CD8-positive, alpha-beta memory T cell (primary cell): ENCODE measurements around the gene ARL5C. TPM values are rescaled to one million over a fixed set of nuclear protein-coding genes. Genes with fewer than 3 reads are reported as not detected.
A peak's percentile ranks its signal among the peaks of the same experiment; 100 is the strongest.
"Not testable (repeated sequence)": the region's sequence is repeated elsewhere in the genome, so short reads cannot be mapped to it uniquely, and the experiment has no call there.

Source experiments
- CTCF ChIA-PET: fragments of 350-600 bp; sonication (Branson Sonifier 250); formaldehyde crosslinking; loops from one replicate; lab custom pipeline; 2021; ENCODE audit warnings: antibody characterized with exemption; lab: Charles Lee
- POLR2A ChIA-PET: fragments of 350-600 bp; sonication (Branson Sonifier 250); formaldehyde crosslinking; loops from one replicate; lab custom pipeline; 2021; ENCODE audit warnings: antibody characterized with exemption; lab: Charles Lee
- DNase-seq, 5 donors: peaks; one replicate each; pipeline versions ENCODE4 v3.0.0 to v3.0.0-alpha.2; 2020 to 2022; ENCODE audit warnings: mixed read lengths in 1 of 5
- H3K27ac ChIP-seq: one replicate; pipeline ENCODE4 v1.7.0; 2013; ENCODE audit warnings: low read depth, mild to moderate bottlenecking, low read length, moderate library complexity
- H3K27me3 ChIP-seq: 2 replicates; pipeline ENCODE4 v1.7.0; 2013; ENCODE audit warnings: low read length, mild to moderate bottlenecking; ENCODE audit not compliant: insufficient read depth, poor library complexity, severe bottlenecking
- H3K36me3 ChIP-seq: 2 replicates; pipeline ENCODE4 v1.7.0; 2013; ENCODE audit warnings: mild to moderate bottlenecking, low read length, moderate library complexity; ENCODE audit not compliant: insufficient read depth
- H3K4me1 ChIP-seq: 2 replicates; pipeline ENCODE4 v1.7.0; 2013; ENCODE audit warnings: mild to moderate bottlenecking, low read length, moderate library complexity; ENCODE audit not compliant: insufficient read depth
- H3K4me3 ChIP-seq: 2 replicates; pipeline ENCODE4 v1.7.0; 2013; ENCODE audit warnings: mild to moderate bottlenecking, low read length
- H3K9me3 ChIP-seq: 2 replicates; pipeline ENCODE4 v1.7.0; 2013; ENCODE audit warnings: mild to moderate bottlenecking, low read length
- H3K27ac Mint-ChIP-seq, 8 donors: one replicate each; pipeline ENCODE4 v1.8.0; 2020 to 2021; ENCODE audit warnings: mixed read lengths in 8 of 8, mild to moderate bottlenecking in 6 of 8, inconsistent platforms in 3 of 8, moderate library complexity in 3 of 8
- H3K27me3 Mint-ChIP-seq, 2 donors: one replicate each; pipeline ENCODE4 v1.8.0; 2020 to 2021; ENCODE audit warnings: mixed read lengths in 2 of 2, mild to moderate bottlenecking in 1 of 2, moderate library complexity in 1 of 2
- H3K36me3 Mint-ChIP-seq, 3 donors: one replicate each; pipeline ENCODE4 v1.8.0; 2020 to 2021; ENCODE audit warnings: mixed read lengths in 3 of 3, inconsistent platforms in 1 of 3, mild to moderate bottlenecking in 1 of 3
- H3K4me1 Mint-ChIP-seq, 3 donors: one replicate each; pipeline ENCODE4 v1.8.0; 2020 to 2021; ENCODE audit warnings: mixed read lengths in 3 of 3, inconsistent platforms in 1 of 3, mild to moderate bottlenecking in 1 of 3
- H3K4me3 Mint-ChIP-seq, 7 donors: one replicate each; pipeline ENCODE4 v1.8.0; 2020 to 2021; ENCODE audit warnings: mixed read lengths in 7 of 7, mild to moderate bottlenecking in 6 of 7, moderate library complexity in 4 of 7, inconsistent platforms in 2 of 7
- H3K9me3 Mint-ChIP-seq, 5 donors: one replicate each; pipeline ENCODE4 v1.8.0; 2020 to 2022; ENCODE audit warnings: mixed read lengths in 5 of 5, mild to moderate bottlenecking in 3 of 5, moderate library complexity in 2 of 5, inconsistent platforms in 1 of 5
- polyA plus RNA-seq: library from polyadenylated mRNA; unstranded; fragments of 300-500 nt; fragmentation: Illumina TruSeq; gene quantifications from one replicate; pipeline ENCODE4 v1.2.3, GENCODE V29; 2021
- total RNA-seq, 2 experiments: library from RNA; stranded (reverse); gene quantifications; one replicate each; pipeline ENCODE4 v1.2.3, GENCODE V29; 2021

Gene ARL5C
- total and polyA plus RNA-seq, 3 experiments from 2014 or later, result not detected

DNA sequence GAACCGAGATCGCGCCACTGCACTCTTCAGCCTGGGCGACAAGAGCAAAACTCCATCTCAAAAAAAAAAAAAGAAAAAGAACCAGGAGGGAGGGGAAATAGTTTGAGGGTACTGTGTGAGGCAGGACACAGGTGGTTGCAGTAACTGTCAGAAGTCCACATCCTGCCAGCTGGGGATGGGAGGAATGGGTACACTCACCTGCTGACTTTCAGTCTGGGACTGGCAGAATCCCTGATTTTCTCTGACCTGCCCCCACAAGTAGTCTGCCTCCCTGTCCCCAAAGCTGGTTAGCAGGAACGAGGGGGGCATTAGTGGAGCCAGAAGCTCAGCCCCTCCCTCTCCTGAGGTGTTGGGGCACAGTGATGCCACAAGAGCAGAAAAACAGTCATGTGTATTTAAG is 7.1 kb upstream of the ARL5C start:
- Histone ChIP-seq H3K9me3 (no peaks in the 10 kb centered on the region), H3K36me3 (peaks cover 7% of the 10 kb centered on the region), H3K27me3 (no peaks in the 10 kb centered on the region), H3K4me1 (peaks cover 6% of the 10 kb centered on the region), H3K4me3 (no peak overlapping the region), H3K27ac (no peak overlapping the region)
- Mint-ChIP-seq H3K27me3 (peaks cover 3 to 5% of the 10 kb centered on the region in 2 donors), H3K4me1 (peaks cover 10 to 28% (median 21%) of the 10 kb centered on the region in 3 donors), H3K36me3 (peaks cover 0 to 28% (median 0%) of the 10 kb centered on the region in 3 donors), H3K9me3 (no peaks in the 10 kb centered on the region), H3K4me3 (no peak overlapping the region), H3K27ac (peak overlapping the region in 3 of 8 donors; percentile 5 to 83 (median 73))
- ChIA-PET CTCF (interaction anchor here (0.9 to 8.0 kb wide), 5 partner anchors 8 to 206 kb away, joined by 3 to 110 read pairs (median 70); partner anchors contain the start of genes ARL5C, FBXO47 and PLXDC1), POLR2A (interaction anchor here (0.5 to 2.1 kb wide), 5 partner anchors 8 to 568 kb away, joined by 3 to 8 read pairs (median 5); no protein-coding TSS in a partner anchor)
- DNase-seq, result no peak

DNA sequence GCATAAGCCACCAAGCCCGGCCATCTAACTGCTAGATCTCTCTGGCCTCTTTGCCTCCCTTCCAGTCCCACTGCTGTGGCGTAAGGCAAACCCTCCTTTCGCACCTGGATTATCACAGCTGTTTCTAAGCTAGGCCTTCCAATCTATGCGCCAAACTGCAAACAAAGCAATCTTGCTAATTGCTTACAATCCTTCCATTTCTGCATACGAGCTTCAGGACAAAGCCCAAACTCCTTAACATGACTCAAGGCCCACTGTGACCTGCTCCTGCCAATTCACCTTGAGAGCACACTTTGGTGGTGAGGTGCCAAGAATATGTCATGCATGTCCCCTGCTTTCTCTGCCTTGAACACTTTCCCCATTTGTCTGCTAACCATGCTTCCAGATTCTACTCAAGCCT is 6.0 kb upstream of the ARL5C start:
- ChIA-PET CTCF (interaction anchor here (0.9 to 8.0 kb wide), 5 partner anchors 18 to 438 kb away, joined by 3 to 110 read pairs (median 3); no protein-coding TSS in a partner anchor), POLR2A (no interaction called here)
- H3K4me1 Mint-ChIP-seq, result peaks cover 21 to 39% (median 31%) of the 10 kb centered on the region in 3 donors

DNA sequence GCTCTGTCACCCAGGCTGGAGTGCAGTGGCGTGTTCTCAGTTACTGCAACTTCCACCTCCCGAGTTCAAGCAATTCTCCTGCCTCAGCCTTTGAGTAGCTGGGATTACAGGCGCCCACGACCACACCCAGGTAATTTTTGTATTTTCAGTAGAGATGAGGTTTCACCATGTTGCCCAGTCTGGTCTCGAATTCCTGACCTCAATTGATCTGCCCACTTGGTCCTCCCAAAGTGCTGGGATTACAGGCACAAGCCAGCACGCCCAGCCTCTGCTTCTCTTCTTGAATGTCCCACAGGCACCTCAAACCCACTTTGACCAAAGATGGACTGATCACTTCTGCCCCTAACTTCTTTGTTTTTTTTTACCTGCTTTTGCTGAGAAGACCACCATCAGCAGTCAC is 4.6 kb upstream of the ARL5C start:
- H3K27me3 ChIP-seq, result no peaks in the 10 kb centered on the region
- DNase-seq, result no peak
- Mint-ChIP-seq H3K36me3 (peaks cover 0 to 5% (median 0%) of the 10 kb centered on the region in 3 donors), H3K27ac (no peak overlapping the region), H3K9me3 (no peaks in the 10 kb centered on the region), H3K27me3 (peaks cover 3 to 5% of the 10 kb centered on the region in 2 donors), H3K4me3 (no peak overlapping the region), H3K4me1 (peaks cover 31 to 52% (median 39%) of the 10 kb centered on the region in 3 donors)
- peaks cover 21% of the 10 kb centered on the region for H3K4me1 ChIP-seq
- H3K27ac ChIP-seq, result no peak overlapping the region
- ChIA-PET CTCF (interaction anchor here (1.2 to 8.0 kb wide), 3 partner anchors 17 to 187 kb away, joined by 5 to 110 read pairs (median 9); no protein-coding TSS in a partner anchor), POLR2A (interaction anchor here (0.6 kb wide), 1 partner anchor 45 kb away, joined by 5 read pairs; no protein-coding TSS in a partner anchor)
- H3K36me3 ChIP-seq, result no peaks in the 10 kb centered on the region
- no peak overlapping the region for H3K4me3 ChIP-seq
- H3K9me3 ChIP-seq, result no peaks in the 10 kb centered on the region

More for the DNA sequence above, 6.0 kb upstream of the ARL5C start:
- no peak for DNase-seq
- Histone ChIP-seq H3K9me3 (no peaks in the 10 kb centered on the region), H3K27me3 (no peaks in the 10 kb centered on the region), H3K27ac (no peak overlapping the region), H3K4me1 (peaks cover 18% of the 10 kb centered on the region), H3K4me3 (no peak overlapping the region), H3K36me3 (peaks cover 7% of the 10 kb centered on the region)
- Mint-ChIP-seq H3K27ac (peak overlapping the region in 4 of 8 donors; percentile 26 to 74 (median 49)), H3K27me3 (peaks cover 3 to 5% of the 10 kb centered on the region in 2 donors), H3K36me3 (peaks cover 0 to 17% (median 0%) of the 10 kb centered on the region in 3 donors), H3K4me3 (no peak overlapping the region), H3K9me3 (no peaks in the 10 kb centered on the region)

DNA sequence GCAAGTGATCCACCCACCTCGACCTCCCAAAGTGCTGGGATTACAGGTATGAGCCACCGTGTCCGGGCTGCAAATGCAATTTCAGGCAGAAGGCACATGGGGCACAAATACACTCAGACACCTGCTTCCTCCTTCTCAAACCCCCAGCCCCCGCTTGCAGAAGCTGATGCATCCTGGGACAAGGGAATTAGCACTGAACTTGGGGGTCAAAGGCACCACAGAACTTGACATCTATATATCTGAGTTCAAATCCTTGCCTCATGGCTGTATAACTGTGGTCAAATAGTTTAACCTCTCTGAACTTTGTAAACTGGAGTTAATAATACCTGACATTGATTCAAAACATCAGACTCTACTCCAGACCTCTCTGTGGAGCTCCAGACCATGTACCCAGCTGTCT is 4.1 kb upstream of the ARL5C start:
- Histone ChIP-seq H3K27ac (no peak overlapping the region), H3K36me3 (no peaks in the 10 kb centered on the region), H3K27me3 (no peaks in the 10 kb centered on the region), H3K4me1 (peaks cover 21% of the 10 kb centered on the region), H3K4me3 (no peak overlapping the region), H3K9me3 (no peaks in the 10 kb centered on the region)
- DNase-seq, result no peak
- Mint-ChIP-seq H3K27ac (peak overlapping the region in 1 of 8 donors; percentile 9), H3K36me3 (peaks cover 0 to 3% (median 0%) of the 10 kb centered on the region in 3 donors), H3K4me1 (peaks cover 30 to 53% (median 40%) of the 10 kb centered on the region in 3 donors), H3K9me3 (no peaks in the 10 kb centered on the region), H3K4me3 (no peak overlapping the region), H3K27me3 (peaks cover 3 to 5% of the 10 kb centered on the region in 2 donors)
- POLR2A ChIA-PET, result interaction anchor here (0.6 kb wide), 1 partner anchor 45 kb away, joined by 5 read pairs; no protein-coding TSS in a partner anchor
- CTCF ChIA-PET, result interaction anchor here (1.2 to 8.0 kb wide), 2 partner anchors 17 to 187 kb away, joined by 5 to 110 read pairs; no protein-coding TSS in a partner anchor

DNA sequence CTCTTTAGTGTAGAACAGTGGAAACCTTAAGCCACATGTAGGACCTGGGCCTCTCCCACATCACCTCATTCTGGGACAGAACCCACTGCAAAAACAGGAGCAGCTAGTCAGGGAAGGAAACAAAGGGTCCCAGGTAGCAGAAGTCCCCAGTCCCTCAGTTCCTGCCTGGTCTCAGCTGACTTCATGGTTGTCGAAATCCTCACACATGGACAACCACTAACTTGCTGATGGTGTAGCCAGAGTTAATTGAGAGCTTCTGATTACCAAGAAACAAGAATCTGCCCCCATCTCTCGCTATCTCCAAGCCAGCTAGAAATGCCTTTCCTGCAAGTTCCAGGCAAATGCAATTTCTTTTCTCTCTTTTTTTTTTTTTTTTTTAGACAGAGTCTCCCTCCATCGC is 3.6 kb upstream of the ARL5C start:
- H3K27ac ChIP-seq, result no peak overlapping the region
- H3K36me3 Mint-ChIP-seq, result peaks cover 0 to 5% (median 0%) of the 10 kb centered on the region in 3 donors
- no peaks in the 10 kb centered on the region for H3K36me3 ChIP-seq
- H3K4me3 ChIP-seq, result no peak overlapping the region
- POLR2A ChIA-PET, result interaction anchor here (0.6 kb wide), 1 partner anchor 26 kb away, joined by 3 read pairs; no protein-coding TSS in a partner anchor
- H3K4me1 Mint-ChIP-seq, result peaks cover 29 to 53% (median 40%) of the 10 kb centered on the region in 3 donors
- H3K27me3 Mint-ChIP-seq, result peaks cover 3 to 5% of the 10 kb centered on the region in 2 donors
- H3K9me3 ChIP-seq, result no peaks in the 10 kb centered on the region
- CTCF ChIA-PET, result interaction anchor here (1.1 to 8.5 kb wide), 4 partner anchors 16 to 186 kb away, joined by 3 to 121 read pairs (median 58); partner anchors contain the start of gene PLXDC1
- H3K27ac Mint-ChIP-seq, result no peak overlapping the region
- no peak for DNase-seq
- H3K27me3 ChIP-seq, result no peaks in the 10 kb centered on the region
- no peaks in the 10 kb centered on the region for H3K9me3 Mint-ChIP-seq
- H3K4me1 ChIP-seq, result peaks cover 17% of the 10 kb centered on the region
- peak overlapping the region in 1 of 7 donors; percentile 30 for H3K4me3 Mint-ChIP-seq

DNA sequence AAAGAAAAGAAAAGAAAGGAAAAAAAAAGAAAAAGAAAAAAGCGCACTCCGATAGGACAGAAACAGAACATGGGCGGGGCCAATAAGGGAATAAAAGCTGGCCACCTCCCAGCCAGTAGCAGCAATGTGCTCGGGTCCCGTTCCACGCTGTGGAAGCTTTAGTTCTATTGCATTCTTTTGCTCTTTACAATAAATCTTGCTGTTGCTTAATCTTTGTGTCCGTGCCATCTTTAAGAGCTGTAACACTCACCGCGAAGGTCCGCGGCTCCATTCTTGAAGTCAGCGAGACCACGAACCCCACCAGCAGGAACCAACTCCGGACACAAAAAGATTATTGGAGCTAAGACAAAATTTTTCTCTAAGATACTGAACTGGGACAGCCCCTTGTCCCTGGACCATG is 3.1 kb upstream of the ARL5C start:
- H3K9me3 ChIP-seq, result no peaks in the 10 kb centered on the region
- H3K27ac ChIP-seq, result no peak overlapping the region
- ChIA-PET CTCF (interaction anchor here (1.1 to 8.5 kb wide), 3 partner anchors 16 to 186 kb away, joined by 3 to 121 read pairs (median 110); partner anchors contain the start of gene PLXDC1), POLR2A (interaction anchor here (0.5 to 0.6 kb wide), 2 partner anchors 27 to 267 kb away, joined by 3 to 5 read pairs; no protein-coding TSS in a partner anchor)
- H3K36me3 Mint-ChIP-seq, result peaks cover 0 to 5% (median 0%) of the 10 kb centered on the region in 3 donors
- peak overlapping the region in 1 of 7 donors; percentile 30 for H3K4me3 Mint-ChIP-seq
- H3K4me1 Mint-ChIP-seq, result peaks cover 31 to 57% (median 42%) of the 10 kb centered on the region in 3 donors
- no peak for DNase-seq
- no peaks in the 10 kb centered on the region for H3K27me3 ChIP-seq
- H3K4me1 ChIP-seq, result peaks cover 16% of the 10 kb centered on the region
- peak overlapping the region in 1 of 8 donors; percentile 48 for H3K27ac Mint-ChIP-seq
- H3K36me3 ChIP-seq, result no peaks in the 10 kb centered on the region
- peaks cover 3 to 5% of the 10 kb centered on the region in 2 donors for H3K27me3 Mint-ChIP-seq
- H3K9me3 Mint-ChIP-seq, result no peaks in the 10 kb centered on the region
- H3K4me3 ChIP-seq, result no peak overlapping the region

DNA sequence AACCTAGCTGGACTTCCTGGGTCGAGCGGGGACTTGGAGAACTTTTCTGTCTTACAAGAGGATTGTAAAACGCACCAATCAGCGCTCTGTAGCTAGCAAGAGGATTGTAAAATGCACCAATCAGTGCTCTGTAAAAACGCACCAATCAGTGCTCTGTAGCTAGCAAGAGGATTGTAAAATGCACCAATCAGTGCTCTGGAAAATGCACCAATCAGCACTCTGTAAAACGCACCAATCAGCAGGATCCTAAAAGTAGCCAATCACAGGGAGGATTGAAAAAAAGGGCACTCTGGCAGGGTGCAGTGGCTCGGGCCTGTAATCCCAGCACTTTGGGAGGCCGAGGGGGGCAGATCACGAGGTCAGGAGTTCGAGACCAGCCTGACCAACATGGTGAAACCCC is 2.5 kb upstream of the ARL5C start:
- DNase-seq, H3K36me3 Mint-ChIP-seq, H3K27me3 Mint-ChIP-seq, H3K4me3 ChIP-seq, H3K9me3 Mint-ChIP-seq, H3K36me3 ChIP-seq, H3K27ac ChIP-seq, H3K9me3 ChIP-seq, H3K27me3 ChIP-seq, H3K4me3 Mint-ChIP-seq: not testable (repeated sequence)
- peaks cover 16% of the 10 kb centered on the region for H3K4me1 ChIP-seq
- POLR2A ChIA-PET, result interaction anchor here (0.5 to 2.7 kb wide), 2 partner anchors 15 to 267 kb away, joined by 5 to 12 read pairs; no protein-coding TSS in a partner anchor
- peak overlapping the region in 1 of 8 donors; percentile 33 for H3K27ac Mint-ChIP-seq
- peaks cover 31 to 56% (median 40%) of the 10 kb centered on the region in 3 donors for H3K4me1 Mint-ChIP-seq
- CTCF ChIA-PET, result interaction anchor here (0.7 to 8.5 kb wide), 5 partner anchors 16 to 281 kb away, joined by 3 to 121 read pairs (median 4); partner anchors contain the start of gene PLXDC1
